Stimulated activated CD4-positive, alpha-beta T cell treated with anti-CD3 and anti-CD28 coated beads, Interleukin-2, amount 100 ng/mL, for 48 hours (primary cell): ENCODE results near the gene ITGA11.

Source experiments
- DNase-seq, 2 donors: peaks; one replicate each; pipeline ENCODE4 v3.0.0-alpha.2; 2020

The ITGA11 gene

DNA sequence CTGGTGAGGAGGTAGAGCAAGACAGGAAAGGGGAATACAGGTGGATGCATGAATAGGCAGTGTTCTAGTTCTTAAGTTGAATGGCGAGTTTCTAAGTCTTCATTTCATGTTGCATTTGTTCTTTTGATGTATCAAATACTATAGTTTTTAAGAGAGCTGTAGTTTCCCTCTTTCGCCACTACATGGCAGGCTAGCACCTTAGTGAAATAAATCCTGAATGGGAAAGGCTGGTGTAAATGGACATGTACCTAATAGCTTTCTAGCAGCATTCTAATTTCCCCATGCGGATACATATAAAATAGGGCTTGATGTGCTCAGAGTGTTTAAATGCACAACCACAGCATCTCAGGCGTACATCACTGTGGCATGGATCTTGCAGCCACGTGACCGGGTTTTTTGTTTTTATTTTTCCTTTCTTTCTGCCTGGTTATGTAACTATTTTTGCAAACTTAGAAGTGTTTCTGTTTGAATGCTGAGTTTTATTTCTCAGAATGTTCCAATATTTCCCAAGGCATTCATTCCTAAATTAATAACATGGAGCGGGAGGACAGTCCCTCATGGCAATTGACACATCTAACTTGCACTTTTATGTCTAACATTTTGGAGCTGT, 178.9 kb downstream of the ITGA11 start:
- no peak for DNase-seq

DNA sequence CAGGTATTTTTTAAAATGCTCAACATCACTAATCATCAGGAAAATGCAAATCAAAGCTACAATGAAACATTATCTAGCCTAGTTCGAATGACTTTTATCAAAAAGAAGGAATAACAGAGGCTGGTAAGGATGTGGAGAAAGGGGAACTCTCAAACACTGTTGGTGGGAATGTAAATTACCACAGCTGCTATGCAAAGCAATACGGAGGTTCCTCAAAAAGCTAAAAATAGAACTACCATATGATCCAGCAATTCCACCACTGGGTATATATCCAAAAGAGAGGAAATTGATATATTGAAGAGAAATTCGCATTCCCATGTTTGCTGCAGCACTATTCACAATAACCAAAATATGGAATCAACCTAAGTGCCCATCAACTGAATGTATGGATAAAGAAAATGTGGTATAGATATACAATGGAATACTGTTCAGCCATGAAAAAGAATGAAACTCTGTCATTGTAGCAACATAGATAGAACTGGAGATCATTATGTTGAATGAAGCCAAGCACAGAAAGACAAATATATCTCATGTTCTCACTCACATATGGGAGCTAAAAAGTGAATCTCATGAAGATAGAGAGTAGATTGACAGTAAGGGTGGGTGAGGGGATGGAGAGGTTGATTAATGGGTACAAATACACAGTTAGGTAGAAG, 182.8 kb downstream of the ITGA11 start:
- DNase-seq: no peak
